GM12878 (cell line): ENCODE results near the gene DLG1.

Experiments
- EZH2 ChIP-seq: IDR thresholded peaks from 2 replicates; pipeline ENCODE4 v1.6.1; 2012; ENCODE audit warnings: low read depth, mild to moderate bottlenecking, control low read depth, inconsistent platforms, low read length, borderline replicate concordance; ENCODE audit not compliant: control insufficient read depth
- HDAC2 ChIP-seq: fragments of 200-600 bp; sonication (generic); IDR thresholded peaks from 2 replicates; pipeline ENCODE4 v1.6.1; 2017
- MEF2A ChIP-seq: IDR thresholded peaks from 2 replicates; pipeline ENCODE4 v1.6.1; 2011; ENCODE audit warnings: low read depth, mild to moderate bottlenecking, low read length, moderate library complexity; ENCODE audit not compliant: insufficient read depth
- NFIC ChIP-seq: IDR thresholded peaks from 2 replicates; pipeline ENCODE4 v1.6.1; 2012; ENCODE audit warnings: low read depth, mild to moderate bottlenecking, inconsistent platforms, low read length, moderate library complexity
- RFX5 ChIP-seq: IDR thresholded peaks from 2 replicates; pipeline ENCODE4 v1.6.1; 2011; ENCODE audit warnings: low read depth, low read length, improper control_type of control experiment
- TF ChIP-seq, protein P1 (sequence below), 3 experiments: IDR thresholded peaks in 2 of 3; conservative IDR thresholded peaks in 1 of 3; 2 replicates each; pipeline ENCODE4 v1.5.1; 2011; ENCODE audit warnings: low read depth in 3 of 3, low read length in 3 of 3, mild to moderate bottlenecking in 3 of 3, control low read depth in 2 of 3, moderate library complexity in 2 of 3, inconsistent platforms in 1 of 3, mixed read lengths in 1 of 3; ENCODE audit not compliant: control insufficient read depth in 2 of 3, insufficient read depth in 1 of 3; ENCODE audit errors: extremely low read depth in 1 of 3
- TF ChIP-seq, protein P2 (sequence below): IDR thresholded peaks from 2 replicates; pipeline ENCODE4 v1.6.1; 2011; ENCODE audit warnings: mild to moderate bottlenecking, low read depth, low read length, moderate library complexity; ENCODE audit not compliant: insufficient replicate concordance

DNA sequence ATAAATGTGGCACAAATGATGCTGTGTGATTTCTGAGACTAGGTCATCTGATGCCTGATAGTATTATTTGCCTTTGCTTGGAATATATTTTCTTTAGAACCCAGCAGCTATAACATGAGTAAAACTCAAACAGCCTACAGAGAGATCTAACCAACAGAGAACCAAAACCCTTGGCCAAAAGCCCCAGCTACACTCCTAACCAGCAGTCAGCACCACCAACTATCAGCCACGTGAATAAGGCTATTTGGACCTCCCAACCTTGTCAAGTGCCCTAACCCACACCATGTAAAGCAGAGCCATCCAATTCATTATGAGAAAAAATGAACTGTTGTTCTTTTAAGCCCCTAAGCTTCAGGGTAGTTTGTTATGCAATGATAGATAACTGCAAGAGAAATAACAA, 154.2 kb downstream of the DLG1 start:
- TF ChIP-seq, protein P1, sequence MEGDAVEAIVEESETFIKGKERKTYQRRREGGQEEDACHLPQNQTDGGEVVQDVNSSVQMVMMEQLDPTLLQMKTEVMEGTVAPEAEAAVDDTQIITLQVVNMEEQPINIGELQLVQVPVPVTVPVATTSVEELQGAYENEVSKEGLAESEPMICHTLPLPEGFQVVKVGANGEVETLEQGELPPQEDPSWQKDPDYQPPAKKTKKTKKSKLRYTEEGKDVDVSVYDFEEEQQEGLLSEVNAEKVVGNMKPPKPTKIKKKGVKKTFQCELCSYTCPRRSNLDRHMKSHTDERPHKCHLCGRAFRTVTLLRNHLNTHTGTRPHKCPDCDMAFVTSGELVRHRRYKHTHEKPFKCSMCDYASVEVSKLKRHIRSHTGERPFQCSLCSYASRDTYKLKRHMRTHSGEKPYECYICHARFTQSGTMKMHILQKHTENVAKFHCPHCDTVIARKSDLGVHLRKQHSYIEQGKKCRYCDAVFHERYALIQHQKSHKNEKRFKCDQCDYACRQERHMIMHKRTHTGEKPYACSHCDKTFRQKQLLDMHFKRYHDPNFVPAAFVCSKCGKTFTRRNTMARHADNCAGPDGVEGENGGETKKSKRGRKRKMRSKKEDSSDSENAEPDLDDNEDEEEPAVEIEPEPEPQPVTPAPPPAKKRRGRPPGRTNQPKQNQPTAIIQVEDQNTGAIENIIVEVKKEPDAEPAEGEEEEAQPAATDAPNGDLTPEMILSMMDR (IDR thresholded peaks at IDR 0.05 in 2 of 3, conservative IDR thresholded peaks at IDR 0.05 in 1 of 3; ENCODE audit: control insufficient read depth in 2 of 3, extremely low read depth in 1 of 3, insufficient read depth in 1 of 3, low read depth in 3 of 3, low read length in 3 of 3): no peak
- TF ChIP-seq NFIC (no peak), RFX5 (no peak), MEF2A (no peak), EZH2 (no peak), HDAC2 (no peak)
- TF ChIP-seq, protein P2, sequence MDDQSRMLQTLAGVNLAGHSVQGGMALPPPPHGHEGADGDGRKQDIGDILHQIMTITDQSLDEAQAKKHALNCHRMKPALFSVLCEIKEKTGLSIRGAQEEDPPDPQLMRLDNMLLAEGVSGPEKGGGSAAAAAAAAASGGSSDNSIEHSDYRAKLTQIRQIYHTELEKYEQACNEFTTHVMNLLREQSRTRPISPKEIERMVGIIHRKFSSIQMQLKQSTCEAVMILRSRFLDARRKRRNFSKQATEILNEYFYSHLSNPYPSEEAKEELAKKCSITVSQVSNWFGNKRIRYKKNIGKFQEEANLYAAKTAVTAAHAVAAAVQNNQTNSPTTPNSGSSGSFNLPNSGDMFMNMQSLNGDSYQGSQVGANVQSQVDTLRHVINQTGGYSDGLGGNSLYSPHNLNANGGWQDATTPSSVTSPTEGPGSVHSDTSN: no peak
